Breast epithelium (tissue), 4 donors: ENCODE measurements around the gene UBA1. TPM values are rescaled to one million over a fixed set of nuclear protein-coding genes. Genes with fewer than 3 reads are reported as not detected.

Source experiments
- DNase-seq, 2 donors: peaks; one replicate each; pipeline ENCODE4 v3.0.0-alpha.2; 2019; ENCODE audit warnings: low spot score in 2 of 2
- H3K27ac ChIP-seq, 2 donors: fragments of 200-600 bp; sonication (generic) in 1 of 2; one replicate each; pipeline ENCODE4 v1.5.1; 2016 to 2019; ENCODE audit warnings: mild to moderate bottlenecking in 1 of 2
- H3K27me3 ChIP-seq, 2 donors: fragments of 200-600 bp; sonication (generic) in 1 of 2; one replicate each; pipeline versions ENCODE4 v1.5.1 to v1.6.0; 2017 to 2019; ENCODE audit warnings: control low read depth in 1 of 2, mild to moderate bottlenecking in 1 of 2
- H3K36me3 ChIP-seq: fragments of 200-600 bp; one replicate; pipeline ENCODE4 v1.5.1; 2019
- H3K4me1 ChIP-seq, 2 donors: fragments of 200-600 bp; sonication (generic); one replicate each; pipeline ENCODE4 v1.5.1; 2016 to 2019; ENCODE audit warnings: control low read depth in 1 of 2
- H3K4me3 ChIP-seq, 3 donors: fragments of 200-600 bp; sonication (generic); 1 replicate in 2 of 3; 2 replicates in 1 of 3; pipeline ENCODE4 v1.5.1; 2016 to 2019; ENCODE audit warnings: mild to moderate bottlenecking in 3 of 3, moderate library complexity in 2 of 3
- H3K9me3 ChIP-seq, 2 donors: fragments of 200-600 bp; sonication (generic) in 1 of 2; one replicate each; pipeline ENCODE4 v1.5.1; 2016 to 2019; ENCODE audit warnings: control low read depth in 1 of 2
- CTCF ChIP-seq, 3 donors: fragments of 450-650 bp; IDR thresholded peaks; one replicate each; pipeline ENCODE4 v1.5.1; 2016 to 2017; ENCODE audit warnings: antibody characterized with exemption in 3 of 3, mild to moderate bottlenecking in 3 of 3, moderate library complexity in 3 of 3
- POLR2A ChIP-seq: fragments of 450-650 bp; IDR thresholded peaks from one replicate; pipeline ENCODE4 v1.6.1; 2016; ENCODE audit warnings: antibody characterized with exemption, mild to moderate bottlenecking, moderate library complexity
- POLR2AphosphoS5 ChIP-seq, 3 donors: sonication (generic); formaldehyde crosslinking; IDR thresholded peaks; one replicate each; pipeline ENCODE4 v1.6.1; 2017; ENCODE audit warnings: antibody characterized with exemption in 3 of 3
- intact Hi-C: fragments of 100-400 bp; cut with DNase I; formaldehyde crosslinking; loops from one replicate; pipeline ENCODE4 v1.15.1; 2023; ENCODE audit warnings: low total_unique reads
- total RNA-seq, 3 donors: library from RNA; depleted of rRNA; stranded (reverse); fragments of >200 nt; gene quantifications; one replicate each; pipeline ENCODE4 v1.1.0, GENCODE V29; 2016

Gene UBA1
- total RNA-seq, 3 donors from 2014 or later, result 109 to 149 (median 141) TPM

- peaks cover 3 to 11% of the 10 kb centered on the region in 2 donors for H3K9me3 ChIP-seq
- intact Hi-C loops, result no loop called here
- TF ChIP-seq CTCF (IDR thresholded peaks at IDR 0.05), result no peak
- no peak for TF ChIP-seq POLR2AphosphoS5 (IDR thresholded peaks at IDR 0.05)
- TF ChIP-seq POLR2A, result no peak
- no peaks in the 10 kb centered on the region for H3K36me3 ChIP-seq
- no peaks in the 10 kb centered on the region for H3K4me1 ChIP-seq
- no peak overlapping the region for H3K27ac ChIP-seq
- peaks cover 0 to 21% of the 10 kb centered on the region in 2 donors for H3K27me3 ChIP-seq
- H3K4me3 ChIP-seq, result no peak overlapping the region
- no peak for DNase-seq
These were observed 29.2 kb upstream of the UBA1 start for GRCh38 chrX:47164420-47164819.

GRCh38 chrX:47166126-47166525 is 27.5 kb upstream of the UBA1 start:
- Histone ChIP-seq H3K4me1 (no peaks in the 10 kb centered on the region), H3K4me3 (no peak overlapping the region), H3K27ac (no peak overlapping the region), H3K36me3 (no peaks in the 10 kb centered on the region), H3K9me3 (peaks cover 3 to 11% of the 10 kb centered on the region in 2 donors), H3K27me3 (peaks cover 0 to 36% of the 10 kb centered on the region in 2 donors)
- TF ChIP-seq POLR2AphosphoS5 (IDR thresholded peaks at IDR 0.05) (no peak), POLR2A (no peak), CTCF (IDR thresholded peaks at IDR 0.05) (no peak)
- intact Hi-C loops, result no loop called here
- no peak for DNase-seq

GRCh38 chrX:47168495-47169073 is 25.0 kb upstream of the UBA1 start:
- no peak for TF ChIP-seq POLR2A
- TF ChIP-seq POLR2AphosphoS5 (IDR thresholded peaks at IDR 0.05), result no peak
- TF ChIP-seq CTCF (IDR thresholded peaks at IDR 0.05), result no peak
- peaks cover 0 to 49% of the 10 kb centered on the region in 2 donors for H3K27me3 ChIP-seq
- no peak for DNase-seq

GRCh38 chrX:47169273-47169672 is 24.4 kb upstream of the UBA1 start:
- H3K27me3 ChIP-seq, result peaks cover 0 to 54% of the 10 kb centered on the region in 2 donors
- no peaks in the 10 kb centered on the region for H3K4me1 ChIP-seq
- no peak overlapping the region for H3K27ac ChIP-seq
- DNase-seq, result no peak
- no peaks in the 10 kb centered on the region for H3K36me3 ChIP-seq
- peaks cover 2 to 10% of the 10 kb centered on the region in 2 donors for H3K9me3 ChIP-seq
- intact Hi-C loops, result no loop called here
- no peak overlapping the region for H3K4me3 ChIP-seq
- TF ChIP-seq CTCF (IDR thresholded peaks at IDR 0.05) (no peak), POLR2A (no peak)

More at GRCh38 chrX:47168495-47169073, 25.0 kb upstream of the UBA1 start:
- Histone ChIP-seq H3K4me1 (no peaks in the 10 kb centered on the region), H3K36me3 (no peaks in the 10 kb centered on the region), H3K9me3 (peaks cover 3 to 11% of the 10 kb centered on the region in 2 donors), H3K27ac (no peak overlapping the region), H3K4me3 (no peak overlapping the region)
- intact Hi-C loops, result no loop called here

GRCh38 chrX:47169726-47170515 is 23.7 kb upstream of the UBA1 start:
- Histone ChIP-seq H3K36me3 (no peaks in the 10 kb centered on the region), H3K27ac (no peak overlapping the region), H3K4me1 (no peaks in the 10 kb centered on the region), H3K27me3 (peaks cover 0 to 60% of the 10 kb centered on the region in 2 donors), H3K4me3 (no peak overlapping the region), H3K9me3 (peaks cover 0 to 3% of the 10 kb centered on the region in 2 donors)
- TF ChIP-seq POLR2A, result no peak
- no peak for TF ChIP-seq POLR2AphosphoS5 (IDR thresholded peaks at IDR 0.05)
- no peak for TF ChIP-seq CTCF (IDR thresholded peaks at IDR 0.05)
- DNase-seq, result no peak
- intact Hi-C loops, result no loop called here
